HEK293T (cell line): ENCODE measurements around the gene CAMK1D.

Experiments
- FOXK2 ChIP-seq: fragments of 450-650 bp; IDR thresholded peaks from 2 replicates; pipeline ENCODE4 v1.6.1; 2016; ENCODE audit warnings: mild to moderate bottlenecking
- FOXM1 ChIP-seq: fragments of 450-650 bp; IDR thresholded peaks from 2 replicates; pipeline ENCODE4 v1.6.1; 2017; ENCODE audit warnings: mild to moderate bottlenecking, borderline replicate concordance
- HDGF ChIP-seq: fragments of 450-650 bp; IDR thresholded peaks from 2 replicates; pipeline ENCODE4 v1.6.1; 2017; ENCODE audit warnings: antibody characterized with exemption, borderline replicate concordance
- LEF1 ChIP-seq: fragments of 450-650 bp; IDR thresholded peaks from 2 replicates; pipeline ENCODE4 v1.6.1; 2017; ENCODE audit warnings: mild to moderate bottlenecking, borderline replicate concordance
- SP1 ChIP-seq: fragments of 450-650 bp; IDR thresholded peaks from 2 replicates; pipeline ENCODE4 v1.6.1; 2017

GRCh38 chr10:12484002-12484918, 134.9 kb downstream of the CAMK1D start:
- TF ChIP-seq FOXK2 (no peak), SP1 (no peak), HDGF (no peak), FOXM1 (no peak), LEF1 (no peak)
